AG09319 (cell line): Measurements from ENCODE around the gene HNF4A.

Source experiments
- DNase-seq: peaks from one replicate; pipeline ENCODE4 v3.0.0-alpha.2; 2010; ENCODE audit warnings: low read depth; ENCODE audit errors: extremely low read depth
- CTCF ChIP-seq: IDR thresholded peaks from 2 replicates; pipeline ENCODE4 v1.5.1; 2011; ENCODE audit warnings: low read depth, mild to moderate bottlenecking, inconsistent platforms, low read length, moderate library complexity

The HNF4A gene

GRCh38 chr20:44423480-44423879 is 68.0 kb downstream of the HNF4A start:
- no peak for DNase-seq
- TF ChIP-seq CTCF: no peak

GRCh38 chr20:44424039-44424495 is 68.6 kb downstream of the HNF4A start:
- TF ChIP-seq CTCF: no peak

DNA sequence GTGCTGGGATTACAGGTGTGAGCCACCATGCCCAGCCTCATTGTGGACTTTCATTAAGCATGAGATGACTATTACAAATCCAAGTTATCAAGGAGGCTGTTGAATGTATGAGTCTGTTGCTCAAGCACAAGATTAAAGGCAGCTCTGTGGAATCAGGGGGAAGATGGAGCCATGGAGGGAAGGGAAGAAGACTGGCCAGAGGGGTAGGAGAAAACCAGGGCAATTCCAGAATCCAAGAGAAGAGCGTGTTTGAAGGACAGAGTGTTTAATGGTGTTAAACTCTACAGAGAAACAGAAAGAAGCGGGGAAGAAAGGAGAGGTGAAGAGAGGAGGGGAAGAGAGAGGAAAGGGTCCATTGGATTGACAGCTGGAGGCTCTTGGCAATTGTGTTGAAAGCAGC is 70.4 kb downstream of the HNF4A start:
- TF ChIP-seq CTCF: no peak
- no peak for DNase-seq

More at GRCh38 chr20:44424039-44424495, 68.6 kb downstream of the HNF4A start:
- no peak for DNase-seq

DNA sequence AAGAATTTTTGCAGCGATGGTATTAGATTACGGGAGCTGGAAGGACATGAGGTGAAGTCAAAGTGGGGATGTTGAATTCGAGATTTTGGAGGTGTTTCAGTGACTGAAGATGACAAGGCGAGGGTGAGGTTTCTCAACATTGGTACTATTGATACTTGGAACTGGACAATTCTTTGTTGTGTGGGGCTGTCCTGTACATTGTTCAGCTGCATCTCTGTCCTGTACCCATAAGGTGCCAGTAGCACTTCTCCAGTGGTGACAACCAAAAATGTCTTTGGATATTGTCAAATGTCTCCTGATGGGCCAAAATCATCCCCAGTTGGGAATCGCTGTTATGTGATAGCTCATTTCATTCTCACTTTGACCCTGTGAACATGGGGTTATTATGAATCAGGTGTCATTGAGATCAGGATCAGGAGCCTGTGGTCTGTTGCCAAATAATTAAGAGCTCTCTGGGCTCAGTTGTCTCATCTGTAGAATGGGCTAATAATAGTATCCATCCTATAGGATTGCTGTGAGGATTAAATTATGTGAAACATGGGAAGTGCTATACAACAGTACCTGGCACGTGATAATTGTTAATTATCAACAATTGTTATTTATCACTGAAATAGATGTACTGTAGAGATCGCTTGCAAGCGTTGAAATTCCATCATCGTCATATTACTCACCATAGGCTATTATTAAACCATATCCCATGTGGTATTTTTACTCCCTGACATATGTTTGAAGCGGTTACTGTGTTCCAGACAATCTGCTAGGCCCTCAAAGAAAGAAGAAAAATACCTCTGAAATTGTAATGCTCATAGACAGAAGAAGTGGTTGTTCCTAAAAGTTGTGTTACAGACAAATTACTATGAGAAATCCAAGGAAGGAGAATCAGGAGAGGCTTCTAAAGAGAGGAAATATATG is 71.6 kb downstream of the HNF4A start:
- DNase-seq: no peak
- no peak for TF ChIP-seq CTCF

DNA sequence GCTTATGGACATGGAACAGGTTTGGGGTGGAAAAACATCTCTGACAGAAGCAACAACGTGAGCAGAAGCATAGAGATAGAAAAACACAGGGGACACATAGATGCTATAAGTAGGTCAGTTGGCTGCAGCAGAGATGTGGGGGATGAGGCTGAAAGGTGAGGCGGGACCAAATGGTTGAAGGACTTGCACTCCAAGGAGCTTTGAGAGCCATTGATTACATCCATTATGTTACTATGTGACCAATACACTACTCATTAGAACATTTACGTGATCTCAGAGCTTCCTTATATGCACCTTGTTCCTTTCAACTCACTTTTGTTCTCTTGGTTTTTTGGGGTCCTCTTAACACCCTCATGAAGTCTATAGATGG is 72.3 kb downstream of the HNF4A start:
- TF ChIP-seq CTCF: no peak
- DNase-seq: no peak

GRCh38 chr20:44428174-44429016 is 72.9 kb downstream of the HNF4A start:
- DNase-seq: no peak
- TF ChIP-seq CTCF: no peak

DNA sequence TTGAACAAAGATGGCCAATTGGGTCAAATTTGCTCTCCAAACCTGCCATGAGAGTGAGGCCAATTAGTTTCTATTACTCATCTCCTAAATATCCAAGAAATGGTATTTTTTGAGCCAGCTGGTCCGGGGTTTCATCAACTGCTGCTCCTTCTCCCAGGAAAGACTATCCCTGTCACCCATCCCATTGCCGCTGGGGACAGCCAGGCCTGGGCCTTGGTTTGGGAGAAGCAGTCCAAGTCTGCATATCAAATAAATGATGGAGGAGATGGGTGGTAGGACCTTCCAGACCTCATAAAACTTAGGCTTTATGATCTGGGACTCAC is 73.5 kb downstream of the HNF4A start:
- no peak for DNase-seq
- TF ChIP-seq CTCF: no peak
